GM19328 (cell line): Measurements from ENCODE around the gene GID8.

Source experiments
- ATAC-seq: cut with Tn5 transposase; IDR thresholded peaks from one replicate; pipeline ENCODE4 v1.9.1; 2021; ENCODE audit warnings: mild to moderate bottlenecking, moderate library complexity; ENCODE audit not compliant: unreplicated experiment

Gene GID8

DNA sequence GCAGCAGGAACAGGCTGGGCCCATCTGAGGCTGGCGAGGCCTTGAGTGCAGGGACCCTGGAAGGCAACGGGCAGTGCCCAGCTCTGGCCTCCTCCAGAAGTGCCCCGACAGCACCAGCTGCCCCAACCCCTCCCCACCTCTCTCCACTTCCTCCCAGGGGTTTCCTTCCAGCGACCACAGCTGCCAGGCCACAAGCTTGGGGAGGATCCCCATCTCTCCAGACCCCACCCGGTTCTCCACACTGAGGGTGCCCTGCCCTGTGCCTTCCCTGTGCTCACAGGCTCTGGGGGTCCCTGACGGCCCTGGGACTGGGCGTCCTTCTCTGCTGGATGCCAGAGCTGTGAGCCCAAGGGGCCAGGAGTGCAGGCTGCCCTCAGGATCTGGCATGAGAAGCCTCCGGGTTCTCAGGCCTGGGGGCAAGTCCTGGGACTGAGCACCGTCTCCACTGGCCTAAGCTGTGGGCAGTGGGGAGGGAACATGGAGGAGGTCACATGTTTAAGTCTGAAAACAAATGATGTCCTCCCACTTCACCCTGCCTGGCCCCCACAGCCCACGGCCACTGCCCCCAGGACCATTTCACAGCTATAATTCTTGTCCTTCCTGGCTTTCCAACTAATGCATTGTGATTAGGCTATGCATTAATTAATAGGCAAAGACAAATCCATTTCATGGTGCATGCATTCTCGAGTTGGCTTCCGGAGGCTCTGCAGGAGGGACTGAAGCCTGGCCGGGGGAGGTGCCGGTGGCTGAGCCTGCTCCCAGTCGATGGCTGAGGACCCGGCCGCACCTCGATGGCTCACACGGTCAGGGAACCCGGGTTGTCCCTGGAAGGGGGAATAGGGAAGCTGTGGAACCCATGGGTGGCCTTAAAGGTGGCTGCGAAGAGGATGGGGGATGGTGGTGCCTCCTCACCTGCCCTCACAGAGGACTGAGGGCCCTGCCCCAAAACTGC, 44.5 kb downstream of the GID8 start:
- ATAC-seq, result no peak

DNA sequence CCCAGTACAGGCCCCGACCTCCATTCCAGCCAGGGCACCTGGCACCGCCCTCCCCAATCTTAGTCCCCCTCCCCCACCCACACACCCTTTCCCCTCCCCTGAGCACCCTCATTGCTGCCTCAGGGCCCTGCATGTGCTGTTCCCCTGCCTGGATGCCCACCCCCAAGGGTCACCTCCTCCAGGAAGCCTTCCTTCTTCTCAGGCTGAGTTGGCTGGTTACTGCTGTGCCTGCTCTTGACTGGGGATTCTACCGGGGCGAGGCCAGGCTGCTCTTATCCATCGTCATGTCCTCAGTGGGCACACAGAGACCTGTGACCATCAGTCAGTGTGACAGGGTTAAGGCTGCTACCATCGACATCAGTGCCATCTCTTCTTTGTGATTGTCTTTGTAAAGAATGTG, 45.3 kb downstream of the GID8 start:
- ATAC-seq, result no peak

GRCh38 chr20:62984666-62985443, 46.9 kb downstream of the GID8 start:
- no peak for ATAC-seq

- ATAC-seq, result no peak
Measured at GRCh38 chr20:62985444-62985778, 47.5 kb downstream of the GID8 start.

DNA sequence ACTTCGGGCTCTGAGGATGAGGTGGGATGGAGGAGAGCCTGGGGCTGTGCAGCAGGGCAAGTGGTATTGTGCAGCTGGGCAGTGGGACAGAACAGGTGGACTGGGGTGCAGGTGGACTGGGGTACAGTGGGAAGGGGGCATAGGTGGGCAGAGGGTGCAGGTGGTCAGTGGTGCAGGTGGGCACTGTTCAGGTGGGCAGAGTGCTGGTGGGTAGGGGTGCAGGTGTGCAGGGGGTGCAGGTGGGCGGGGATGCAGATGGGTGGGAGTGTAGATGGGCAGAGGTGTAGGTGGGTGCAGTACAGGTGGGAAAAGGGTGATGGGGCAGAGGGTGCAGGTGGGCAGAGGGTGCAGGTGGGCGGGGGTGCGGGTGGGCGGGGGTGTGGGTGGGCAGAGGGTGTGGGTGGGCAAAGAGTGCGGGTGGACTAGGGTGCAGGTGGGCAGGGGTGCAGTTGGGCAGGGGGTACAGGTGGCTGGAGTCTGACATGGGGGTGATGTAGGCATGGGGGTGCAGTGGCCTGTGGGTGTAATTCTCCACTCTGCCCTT, 48.4 kb downstream of the GID8 start:
- ATAC-seq, result no peak

GRCh38 chr20:62987114-62987513, 49.2 kb downstream of the GID8 start:
- ATAC-seq, result no peak

GRCh38 chr20:62989201-62989601, 51.3 kb downstream of the GID8 start:
- ATAC-seq, result no peak

- ATAC-seq, result no peak
Measured at GRCh38 chr20:62990306-62990825, 52.4 kb downstream of the GID8 start.

GRCh38 chr20:62991196-62991807, 53.4 kb downstream of the GID8 start:
- no peak for ATAC-seq

DNA sequence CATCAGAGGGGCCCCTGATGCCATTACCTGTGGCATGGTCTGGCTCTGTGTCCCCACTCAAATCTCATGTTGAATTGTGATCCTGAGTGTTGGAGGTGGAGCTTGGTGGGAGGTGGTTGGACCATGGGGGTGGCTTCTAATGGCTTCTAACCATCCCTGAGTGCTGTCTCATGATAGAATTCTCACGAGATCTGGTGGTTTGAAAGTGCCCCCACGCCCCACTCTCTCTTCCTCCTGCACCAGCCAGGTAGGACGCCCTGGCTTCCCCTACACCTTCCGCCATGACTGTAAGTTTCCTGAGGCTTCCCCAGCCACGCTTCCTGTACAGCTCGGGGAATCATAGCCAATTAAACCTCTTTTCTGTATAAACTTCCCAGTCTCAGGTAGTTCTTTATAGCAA, 53.9 kb downstream of the GID8 start:
- no peak for ATAC-seq

DNA sequence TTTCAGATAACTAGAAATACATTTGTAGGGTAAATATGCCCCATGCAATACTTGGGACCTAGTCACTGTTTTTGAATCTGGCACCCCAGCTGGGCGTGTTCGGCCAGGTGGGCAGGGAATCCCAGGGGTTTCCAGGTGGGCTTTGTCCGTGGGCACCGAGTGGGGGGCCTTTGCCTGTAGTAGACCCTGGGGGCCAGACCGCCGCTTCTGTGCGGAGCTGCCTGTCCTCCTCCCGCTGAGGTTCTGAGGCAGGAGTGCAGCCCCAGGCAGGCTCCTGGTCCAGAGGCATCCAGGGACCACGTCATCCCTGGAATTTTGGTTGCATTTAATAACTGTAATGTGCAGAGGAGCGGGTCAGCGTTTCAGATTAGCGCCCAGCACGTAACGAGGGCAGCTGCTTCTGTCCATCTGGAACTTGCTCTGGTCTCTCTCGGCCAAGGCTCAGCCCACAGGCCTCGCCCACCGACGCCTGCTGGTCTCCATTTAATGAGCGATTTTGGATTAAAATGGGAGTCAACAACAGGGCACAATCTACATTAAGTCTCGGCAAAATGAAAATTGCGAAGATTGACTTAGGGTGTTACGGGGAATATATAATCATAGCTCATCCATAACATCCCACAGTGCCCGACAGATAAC, 56.0 kb downstream of the GID8 start:
- ATAC-seq, result no peak

GRCh38 chr20:62994869-62995281, 56.9 kb downstream of the GID8 start:
- no peak for ATAC-seq

DNA sequence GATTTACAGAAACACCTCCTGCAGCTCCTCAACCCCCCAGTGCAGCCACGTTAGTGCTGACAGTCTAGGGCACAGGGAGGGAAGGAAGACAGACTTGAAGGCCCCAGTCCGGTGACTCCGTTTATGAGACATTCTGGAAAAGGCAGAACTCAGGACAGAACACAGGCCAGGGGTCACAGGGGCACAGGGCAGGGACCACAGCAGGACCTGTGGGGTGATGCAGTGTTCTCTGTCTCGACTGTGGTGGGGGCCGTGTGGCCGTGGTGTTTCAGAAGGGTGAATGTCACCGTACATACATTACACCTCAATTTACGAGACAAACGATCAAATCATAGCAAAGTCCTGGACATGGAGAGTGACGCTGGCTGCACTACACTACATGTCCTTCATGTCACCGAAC, 57.5 kb downstream of the GID8 start:
- no peak for ATAC-seq

DNA sequence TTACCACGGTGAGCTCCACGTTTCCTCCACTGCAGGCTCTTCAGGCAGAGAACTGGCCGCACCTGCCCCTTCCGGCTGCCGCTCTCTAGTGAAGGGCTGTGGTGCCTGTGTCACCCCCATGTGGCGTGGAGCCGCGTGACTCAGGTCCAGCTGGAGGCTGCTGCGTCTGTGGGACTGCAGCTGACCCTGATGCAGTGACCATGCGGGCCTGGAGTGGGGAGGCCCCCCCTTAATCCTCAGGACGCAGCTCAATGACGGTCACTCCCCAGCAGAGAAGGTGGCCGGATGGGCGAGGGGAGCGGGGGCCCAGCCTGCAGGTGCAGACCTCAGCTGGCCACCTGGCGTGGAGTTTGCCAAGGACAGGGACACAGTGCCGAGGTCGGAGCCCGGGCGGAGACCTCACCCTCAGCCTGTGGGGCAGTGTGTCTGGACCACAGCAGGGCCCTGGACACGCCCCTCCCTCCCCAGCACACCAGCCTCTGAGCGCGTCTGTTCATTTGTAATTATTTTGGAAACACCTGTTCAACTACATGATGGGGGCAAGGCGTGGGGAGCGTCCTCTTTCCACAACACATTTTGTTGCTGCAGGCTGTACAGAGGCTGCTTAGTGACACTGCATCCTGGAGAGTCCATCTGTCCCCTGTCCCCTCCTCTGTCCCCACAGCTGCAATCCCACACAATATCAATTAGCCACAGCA, 58.1 kb downstream of the GID8 start:
- no peak for ATAC-seq

DNA sequence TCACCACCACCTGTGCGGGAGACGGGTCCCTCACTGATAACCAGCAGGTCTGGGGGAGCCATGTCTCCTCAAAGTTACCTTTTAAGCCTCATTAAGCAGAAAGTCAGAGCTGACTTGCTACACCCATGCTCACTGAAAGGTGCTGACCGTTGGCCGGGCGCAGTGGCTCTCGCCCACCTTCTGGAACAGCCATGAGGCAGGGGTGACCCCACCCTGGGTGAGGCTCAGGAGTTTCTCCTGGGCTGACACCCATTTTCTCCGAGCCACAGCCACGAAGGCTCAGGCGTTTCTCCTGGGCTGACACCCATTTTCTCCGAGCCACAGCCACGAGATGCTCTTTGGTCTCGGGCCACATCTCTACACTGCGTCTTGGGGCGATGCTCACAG, 58.6 kb downstream of the GID8 start:
- ATAC-seq, result no peak

GRCh38 chr20:62997417-62998035, 59.6 kb downstream of the GID8 start:
- no peak for ATAC-seq
